HCT116 (cell line): ENCODE measurements around the gene TTC33. TPM values are rescaled to one million over a fixed set of nuclear protein-coding genes. Genes with fewer than 3 reads are reported as not detected.

Source experiments
- ATAC-seq: fragments of 200-7000 bp; cut with Tn5 transposase; 2 replicates; pipeline ENCODE4 v1.9.1; 2020; ENCODE audit warnings: mild to moderate bottlenecking, moderate library complexity
- BruUV-seq: library from RNA; stranded (reverse); fragments of 400-500 nt; replicated peaks from 2 replicates; lab custom pipeline; 2021; lab: Mats Ljungman, UMichigan
- CTCF ChIA-PET: fragments of 300-600 bp; sonication (Branson Sonifier 250); formaldehyde crosslinking; loops from one replicate; lab custom pipeline; 2021; ENCODE audit warnings: antibody characterized with exemption; lab: Charles Lee
- POLR2A ChIA-PET: fragments of 300-600, 350-600 bp; sonication (Branson Sonifier 250); formaldehyde crosslinking; loops from one replicate; lab custom pipeline; 2021; ENCODE audit warnings: antibody characterized with exemption; lab: Charles Lee
- RAD21 ChIA-PET, 2 experiments: fragments of 300-600 bp; sonication (Branson Sonifier 250); formaldehyde crosslinking; loops; one replicate each; lab custom pipeline; 2023; ENCODE audit warnings: low total read pairs in 2 of 2; ENCODE audit not compliant: uncharacterized antibody in 2 of 2, unreplicated experiment in 2 of 2, low non-redundant PET in 1 of 2; lab: Charles Lee
- DNase-seq: peaks from one replicate; pipeline ENCODE4 v3.0.0-alpha.2; 2010; ENCODE audit warnings: low read depth, low spot score
- H2AFZ ChIP-seq: fragments of 200-600 bp; shearing (Covaris generic), sonication (generic); 2 replicates; pipeline ENCODE4 v1.6.1; 2017; ENCODE audit warnings: low read depth, mixed run types, mixed read lengths, antibody characterized with exemption, low read length; ENCODE audit not compliant: poor library complexity, severe bottlenecking
- H3K27ac ChIP-seq: 2 replicates; pipeline ENCODE4 v1.5.1; 2012; ENCODE audit warnings: low read depth, low read length
- H3K27me3 ChIP-seq: fragments of 200-600 bp; sonication (generic); 2 replicates; pipeline ENCODE4 v1.6.1; 2016; ENCODE audit warnings: mixed run types, low read length, mixed read lengths; ENCODE audit not compliant: insufficient read depth
- H3K36me3 ChIP-seq, 2 experiments: fragments of 200-500 bp in 1 of 2; fragments of 200-600 bp in 1 of 2; sonication (Bioruptor generic) in 1 of 2; sonication (generic) in 1 of 2; 2 replicates each; pipeline versions ENCODE4 v1.5.1 to v1.6.1; 2014 to 2016; ENCODE audit warnings: low read length in 2 of 2, inconsistent platforms in 1 of 2, mixed read lengths in 1 of 2, mixed run types in 1 of 2; ENCODE audit not compliant: insufficient read depth in 2 of 2, control insufficient read depth in 1 of 2
- H3K4me1 ChIP-seq, 2 experiments: fragments of 200-600 bp in 1 of 2; sonication (generic) in 1 of 2; 2 replicates each; pipeline versions ENCODE4 v1.5.1 to v1.6.1; 2012 to 2017; ENCODE audit warnings: low read length in 2 of 2, inconsistent platforms in 1 of 2, mild to moderate bottlenecking in 1 of 2, mixed read lengths in 1 of 2, mixed run types in 1 of 2, moderate library complexity in 1 of 2; ENCODE audit not compliant: insufficient read depth in 2 of 2, control insufficient read depth in 1 of 2
- H3K4me2 ChIP-seq: fragments of 200-600 bp; sonication (generic); 2 replicates; pipeline ENCODE4 v1.6.1; 2017; ENCODE audit warnings: mixed run types, low read length, mixed read lengths
- H3K4me3 ChIP-seq, 2 experiments: fragments of 200-600 bp in 1 of 2; sonication (generic) in 1 of 2; replicated peaks in 1 of 2; 2 replicates each; pipeline ENCODE4 v1.5.1; 2011 to 2016; ENCODE audit warnings: low read length in 2 of 2, control low read depth in 1 of 2, low read depth in 1 of 2, mild to moderate bottlenecking in 1 of 2, mixed read lengths in 1 of 2, mixed run types in 1 of 2
- H3K79me2 ChIP-seq: fragments of 200-600 bp; sonication (generic); 2 replicates; pipeline ENCODE4 v1.6.1; 2017; ENCODE audit warnings: mild to moderate bottlenecking, mixed run types, low read length, moderate library complexity, mixed read lengths; ENCODE audit not compliant: insufficient read depth
- H3K9ac ChIP-seq: fragments of 200-600 bp; sonication (generic); 2 replicates; pipeline ENCODE4 v1.6.1; 2016; ENCODE audit warnings: low read length, mixed read lengths
- H3K9me2 ChIP-seq: fragments of 200-600 bp; sonication (generic), shearing (Covaris generic); 2 replicates; pipeline ENCODE4 v1.6.1; 2017; ENCODE audit warnings: mixed run types, mild to moderate bottlenecking, moderate library complexity; ENCODE audit not compliant: insufficient read depth
- H3K9me3 ChIP-seq, 2 experiments: fragments of 200-500 bp in 1 of 2; fragments of 200-600 bp in 1 of 2; sonication (Bioruptor generic) in 1 of 2; sonication (generic) in 1 of 2; 2 replicates each; pipeline ENCODE4 v1.6.1; 2014 to 2017; ENCODE audit warnings: low read length in 2 of 2, mixed read lengths in 2 of 2, inconsistent platforms in 1 of 2, low read depth in 1 of 2, mild to moderate bottlenecking in 1 of 2, mixed run types in 1 of 2, moderate library complexity in 1 of 2; ENCODE audit not compliant: control insufficient read depth in 1 of 2, insufficient read depth in 1 of 2
- H4K20me1 ChIP-seq: fragments of 200-600 bp; sonication (generic), shearing (Covaris generic); 2 replicates; pipeline ENCODE4 v1.6.1; 2017; ENCODE audit warnings: mixed run types, mild to moderate bottlenecking, moderate library complexity; ENCODE audit not compliant: insufficient read depth
- CBX3 ChIP-seq: IDR thresholded peaks from 2 replicates; pipeline ENCODE4 v1.6.1; 2012; ENCODE audit warnings: low read depth
- CEBPB ChIP-seq: IDR thresholded peaks from 2 replicates; pipeline ENCODE4 v1.6.1; 2012; ENCODE audit warnings: low read depth
- EZH2 ChIP-seq: fragments of 200-600 bp; sonication (generic); IDR thresholded peaks from 2 replicates; pipeline ENCODE4 v1.6.1; 2017; ENCODE audit warnings: antibody characterized with exemption, mixed run types
- EZH2phosphoT487 ChIP-seq: fragments of 200-600 bp; IDR thresholded peaks from 2 replicates; pipeline ENCODE4 v1.6.1; 2018; ENCODE audit warnings: antibody characterized with exemption, borderline replicate concordance
- FOSL1 ChIP-seq: IDR thresholded peaks from 2 replicates; pipeline ENCODE4 v1.6.1; 2012; ENCODE audit warnings: low read depth
- POLR2A ChIP-seq: IDR thresholded peaks from 2 replicates; pipeline ENCODE4 v1.7.0; 2011; ENCODE audit warnings: borderline replicate concordance; ENCODE audit not compliant: insufficient read depth, insufficient read length; ENCODE audit errors: extremely low read depth
- POLR2AphosphoS5 ChIP-seq: IDR thresholded peaks from 2 replicates; pipeline ENCODE4 v1.6.1; 2011; ENCODE audit warnings: mild to moderate bottlenecking, low read depth, low read length, moderate library complexity
- RAD21 ChIP-seq: IDR thresholded peaks from 2 replicates; pipeline ENCODE4 v1.6.1; 2012; ENCODE audit warnings: low read depth, mild to moderate bottlenecking
- SRF ChIP-seq: IDR thresholded peaks from 2 replicates; pipeline ENCODE4 v1.6.1; 2012; ENCODE audit warnings: low read depth
- YY1 ChIP-seq: IDR thresholded peaks from 2 replicates; pipeline ENCODE4 v1.6.1; 2011; ENCODE audit warnings: low read length, low read depth, moderate library complexity, mild to moderate bottlenecking; ENCODE audit not compliant: insufficient replicate concordance; ENCODE audit errors: extremely low read depth
- ZNF274 ChIP-seq: fragments of 200-500 bp; sonication (Bioruptor generic); IDR thresholded peaks from 2 replicates; pipeline ENCODE4 v1.6.1; 2014; ENCODE audit warnings: mild to moderate bottlenecking, low read depth, low read length, inconsistent platforms
- intact Hi-C: fragments of 100-400 bp; cut with micrococcal nuclease; formaldehyde crosslinking; loops from 2 replicates; pipeline ENCODE4 v1.10.0; 2022
- total RNA-seq: library from RNA; stranded (reverse); gene quantifications from one replicate; pipeline ENCODE4 v1.2.1, GENCODE V29; 2021; ENCODE audit not compliant: unreplicated experiment
- TF ChIP-seq, protein P1 (sequence below): IDR thresholded peaks from 2 replicates; pipeline ENCODE4 v1.6.1; 2012; ENCODE audit warnings: low read depth
- TF ChIP-seq, protein P2 (sequence below): IDR thresholded peaks from 2 replicates; pipeline ENCODE4 v1.6.1; 2012
- TF ChIP-seq, protein P3 (sequence below): IDR thresholded peaks from 2 replicates; pipeline ENCODE4 v1.6.1; 2011; ENCODE audit warnings: mild to moderate bottlenecking, low read length, moderate library complexity; ENCODE audit not compliant: insufficient replicate concordance; ENCODE audit errors: extremely low read depth

Gene TTC33
- total RNA-seq, 1 experiment from 2014 or later = 14.5 TPM

DNA sequence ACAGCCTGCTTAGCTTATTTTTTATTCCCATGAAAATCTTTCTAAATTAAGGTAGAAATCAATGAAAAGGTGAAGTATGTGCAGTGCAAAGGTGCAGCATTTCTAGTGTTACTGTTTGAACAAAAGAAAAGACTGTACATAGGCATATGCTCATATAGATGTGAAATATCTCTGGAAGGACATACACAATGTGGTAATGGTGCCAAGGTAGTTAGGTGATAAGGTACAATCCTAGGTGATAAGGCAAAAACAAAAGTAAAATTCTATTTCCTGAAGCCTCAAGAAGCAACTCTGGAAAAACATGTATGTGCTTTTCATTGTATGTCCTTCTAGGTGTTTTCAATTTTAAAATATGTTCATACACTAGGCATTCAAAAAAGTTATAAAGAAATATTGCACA lies 215.5 kb downstream of the TTC33 start (continued):
- TF ChIP-seq, protein P1, sequence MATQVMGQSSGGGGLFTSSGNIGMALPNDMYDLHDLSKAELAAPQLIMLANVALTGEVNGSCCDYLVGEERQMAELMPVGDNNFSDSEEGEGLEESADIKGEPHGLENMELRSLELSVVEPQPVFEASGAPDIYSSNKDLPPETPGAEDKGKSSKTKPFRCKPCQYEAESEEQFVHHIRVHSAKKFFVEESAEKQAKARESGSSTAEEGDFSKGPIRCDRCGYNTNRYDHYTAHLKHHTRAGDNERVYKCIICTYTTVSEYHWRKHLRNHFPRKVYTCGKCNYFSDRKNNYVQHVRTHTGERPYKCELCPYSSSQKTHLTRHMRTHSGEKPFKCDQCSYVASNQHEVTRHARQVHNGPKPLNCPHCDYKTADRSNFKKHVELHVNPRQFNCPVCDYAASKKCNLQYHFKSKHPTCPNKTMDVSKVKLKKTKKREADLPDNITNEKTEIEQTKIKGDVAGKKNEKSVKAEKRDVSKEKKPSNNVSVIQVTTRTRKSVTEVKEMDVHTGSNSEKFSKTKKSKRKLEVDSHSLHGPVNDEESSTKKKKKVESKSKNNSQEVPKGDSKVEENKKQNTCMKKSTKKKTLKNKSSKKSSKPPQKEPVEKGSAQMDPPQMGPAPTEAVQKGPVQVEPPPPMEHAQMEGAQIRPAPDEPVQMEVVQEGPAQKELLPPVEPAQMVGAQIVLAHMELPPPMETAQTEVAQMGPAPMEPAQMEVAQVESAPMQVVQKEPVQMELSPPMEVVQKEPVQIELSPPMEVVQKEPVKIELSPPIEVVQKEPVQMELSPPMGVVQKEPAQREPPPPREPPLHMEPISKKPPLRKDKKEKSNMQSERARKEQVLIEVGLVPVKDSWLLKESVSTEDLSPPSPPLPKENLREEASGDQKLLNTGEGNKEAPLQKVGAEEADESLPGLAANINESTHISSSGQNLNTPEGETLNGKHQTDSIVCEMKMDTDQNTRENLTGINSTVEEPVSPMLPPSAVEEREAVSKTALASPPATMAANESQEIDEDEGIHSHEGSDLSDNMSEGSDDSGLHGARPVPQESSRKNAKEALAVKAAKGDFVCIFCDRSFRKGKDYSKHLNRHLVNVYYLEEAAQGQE = no peak
- TF ChIP-seq EZH2phosphoT487 = no peak
- no peak for TF ChIP-seq RAD21
- TF ChIP-seq EZH2 = no peak

DNA sequence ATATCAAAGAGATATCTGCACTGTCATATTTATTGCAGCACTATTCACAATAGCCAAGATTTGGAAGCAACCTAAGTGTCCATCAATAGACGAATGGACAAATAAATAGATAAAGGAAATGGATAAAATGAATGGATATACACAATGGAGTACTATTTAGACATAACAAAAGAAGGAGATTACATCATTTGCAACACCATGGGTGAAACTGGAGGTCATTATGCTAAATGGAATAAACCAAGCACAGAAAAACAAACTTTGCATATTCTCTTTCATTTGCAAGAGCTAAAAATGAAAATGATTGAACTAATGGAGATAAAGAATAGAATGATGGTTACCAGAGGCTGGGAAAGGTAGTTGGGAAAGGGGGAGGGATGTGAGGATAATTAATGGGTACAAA lies 231.1 kb downstream of the TTC33 start:
- RAD21 ChIA-PET = no interaction called here
- no peak overlapping the region for H3K9ac ChIP-seq
- no peak for TF ChIP-seq ZNF274
- no peak for TF ChIP-seq FOSL1
- no peak for TF ChIP-seq EZH2phosphoT487
- TF ChIP-seq SRF = no peak
- TF ChIP-seq CEBPB = no peak
- no peak for TF ChIP-seq POLR2AphosphoS5
- TF ChIP-seq, protein P2, sequence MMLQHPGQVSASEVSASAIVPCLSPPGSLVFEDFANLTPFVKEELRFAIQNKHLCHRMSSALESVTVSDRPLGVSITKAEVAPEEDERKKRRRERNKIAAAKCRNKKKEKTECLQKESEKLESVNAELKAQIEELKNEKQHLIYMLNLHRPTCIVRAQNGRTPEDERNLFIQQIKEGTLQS = no peak
- TF ChIP-seq RAD21 = no peak
- TF ChIP-seq EZH2 = no peak
- TF ChIP-seq YY1 = no peak
- TF ChIP-seq CBX3 = no peak
- TF ChIP-seq, protein P3, sequence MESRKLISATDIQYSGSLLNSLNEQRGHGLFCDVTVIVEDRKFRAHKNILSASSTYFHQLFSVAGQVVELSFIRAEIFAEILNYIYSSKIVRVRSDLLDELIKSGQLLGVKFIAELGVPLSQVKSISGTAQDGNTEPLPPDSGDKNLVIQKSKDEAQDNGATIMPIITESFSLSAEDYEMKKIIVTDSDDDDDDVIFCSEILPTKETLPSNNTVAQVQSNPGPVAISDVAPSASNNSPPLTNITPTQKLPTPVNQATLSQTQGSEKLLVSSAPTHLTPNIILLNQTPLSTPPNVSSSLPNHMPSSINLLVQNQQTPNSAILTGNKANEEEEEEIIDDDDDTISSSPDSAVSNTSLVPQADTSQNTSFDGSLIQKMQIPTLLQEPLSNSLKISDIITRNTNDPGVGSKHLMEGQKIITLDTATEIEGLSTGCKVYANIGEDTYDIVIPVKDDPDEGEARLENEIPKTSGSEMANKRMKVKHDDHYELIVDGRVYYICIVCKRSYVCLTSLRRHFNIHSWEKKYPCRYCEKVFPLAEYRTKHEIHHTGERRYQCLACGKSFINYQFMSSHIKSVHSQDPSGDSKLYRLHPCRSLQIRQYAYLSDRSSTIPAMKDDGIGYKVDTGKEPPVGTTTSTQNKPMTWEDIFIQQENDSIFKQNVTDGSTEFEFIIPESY = no peak
- no peak for TF ChIP-seq POLR2A
- TF ChIP-seq, protein P1 = no peak
- no peaks in the 10 kb centered on the region for H3K36me3 ChIP-seq
- intact Hi-C loops = no loop called here
- no TSS peak for BruUV-seq
- no peak overlapping the region for H3K4me2 ChIP-seq
- no peaks in the 10 kb centered on the region for H4K20me1 ChIP-seq
- H3K9me3 ChIP-seq = no peaks in the 10 kb centered on the region
- no peak overlapping the region for H2AFZ ChIP-seq
- no peaks in the 10 kb centered on the region for H3K4me1 ChIP-seq
- no peaks in the 10 kb centered on the region for H3K9me2 ChIP-seq
- CTCF ChIA-PET = no interaction called here
- no peaks in the 10 kb centered on the region for H3K79me2 ChIP-seq
- DNase-seq (no peak), ATAC-seq (no peak)
- POLR2A ChIA-PET = no interaction called here
- H3K4me3 ChIP-seq = no peak overlapping the region
- no peak overlapping the region for H3K27ac ChIP-seq
- H3K27me3 ChIP-seq = no peaks in the 10 kb centered on the region
